WTC11 (cell line): ENCODE data around the gene JSRP1. TPM values are rescaled to one million over a fixed set of nuclear protein-coding genes. Genes with fewer than 3 reads are reported as not detected.

ENCODE experiments used
- ATAC-seq: fragments of 200-7000 bp; cut with Tn5 transposase; 2 replicates; pipeline ENCODE4 v1.10.0; 2021; ENCODE audit warnings: mild to moderate bottlenecking, moderate library complexity
- CTCF ChIA-PET: fragments of 300-600 bp; sonication (Branson Sonifier 250); formaldehyde crosslinking; loops from one replicate; lab custom pipeline; 2021; ENCODE audit warnings: antibody characterized with exemption; lab: Charles Lee
- POLR2A ChIA-PET: fragments of 350-600 bp; sonication (Branson Sonifier 250); formaldehyde crosslinking; loops from one replicate; lab custom pipeline; 2021; ENCODE audit warnings: antibody characterized with exemption; lab: Charles Lee
- DNase-seq: peaks from one replicate; pipeline ENCODE4 v3.0.0; 2021; ENCODE audit warnings: low spot score
- H3K27ac Mint-ChIP-seq: 2 replicates; pipeline ENCODE4 v1.8.0; 2021; ENCODE audit warnings: mixed read lengths
- H3K27me3 Mint-ChIP-seq: 2 replicates; pipeline ENCODE4 v1.8.0; 2021; ENCODE audit warnings: low read depth, mild to moderate bottlenecking, moderate library complexity, mixed read lengths
- H3K36me3 Mint-ChIP-seq: 2 replicates; pipeline ENCODE4 v1.8.0; 2021; ENCODE audit warnings: mixed read lengths
- H3K4me1 Mint-ChIP-seq: 2 replicates; pipeline ENCODE4 v1.8.0; 2022; ENCODE audit warnings: mixed read lengths
- H3K4me3 Mint-ChIP-seq: 2 replicates; pipeline ENCODE4 v1.8.0; 2021; ENCODE audit warnings: mild to moderate bottlenecking, moderate library complexity, mixed read lengths
- H3K9me3 Mint-ChIP-seq: 2 replicates; pipeline ENCODE4 v1.8.0; 2021; ENCODE audit warnings: mixed read lengths
- CBFB ChIP-seq: sonication (generic); formaldehyde crosslinking; IDR thresholded peaks from 2 replicates; pipeline ENCODE4 v1.8.1; 2022; ENCODE audit warnings: mild to moderate bottlenecking, low read depth, missing genetic modification reagents
- CTCF ChIP-seq: fragments of 200-600 bp; IDR thresholded peaks from 2 replicates; pipeline ENCODE4 v1.8.0; 2022; ENCODE audit warnings: antibody characterized with exemption
- ESRRA ChIP-seq: sonication (generic); formaldehyde crosslinking; IDR thresholded peaks from 2 replicates; pipeline ENCODE4 v1.8.1; 2022; ENCODE audit warnings: mild to moderate bottlenecking, missing genetic modification reagents, borderline replicate concordance
- MAX ChIP-seq: sonication (generic); formaldehyde crosslinking; IDR thresholded peaks from 2 replicates; pipeline ENCODE4 v1.8.0; 2022; ENCODE audit warnings: mild to moderate bottlenecking, missing genetic modification reagents
- RELA ChIP-seq: sonication (generic); formaldehyde crosslinking; IDR thresholded peaks from 2 replicates; pipeline ENCODE4 v1.8.1; 2022; ENCODE audit warnings: missing genetic modification reagents, mild to moderate bottlenecking, borderline replicate concordance
- SMAD3 ChIP-seq: sonication (generic); formaldehyde crosslinking; IDR thresholded peaks from 2 replicates; pipeline ENCODE4 v1.8.0; 2022; ENCODE audit warnings: missing genetic modification reagents, mild to moderate bottlenecking, borderline replicate concordance
- ZBTB21 ChIP-seq: sonication (generic); formaldehyde crosslinking; IDR thresholded peaks from 2 replicates; pipeline ENCODE4 v1.8.1; 2023; ENCODE audit warnings: mild to moderate bottlenecking, missing genetic modification reagents, borderline replicate concordance
- ZBTB43 ChIP-seq: sonication (generic); formaldehyde crosslinking; IDR thresholded peaks from 2 replicates; pipeline ENCODE4 v1.8.1; 2023; ENCODE audit warnings: mild to moderate bottlenecking, missing genetic modification reagents
- ZMAT4 ChIP-seq: fragments of 250-450 bp; sonication (Bioruptor Pico); IDR thresholded peaks from 2 replicates; pipeline ENCODE4 v1.9.0; 2021; ENCODE audit warnings: mild to moderate bottlenecking
- ZNF317 ChIP-seq: sonication (generic); formaldehyde crosslinking; IDR thresholded peaks from 2 replicates; pipeline ENCODE4 v1.8.1; 2023; ENCODE audit warnings: low read depth, mild to moderate bottlenecking, moderate library complexity, missing genetic modification reagents, borderline replicate concordance
- total RNA-seq: library from RNA; stranded (reverse); gene quantifications from 3 replicates; pipeline ENCODE4 v1.2.3, GENCODE V29; 2021
- TF ChIP-seq, protein P1 (sequence below): sonication (generic); formaldehyde crosslinking; IDR thresholded peaks from 2 replicates; pipeline ENCODE4 v1.8.0; 2022; ENCODE audit warnings: mild to moderate bottlenecking, missing genetic modification reagents
- TF ChIP-seq, protein P2 (sequence below): fragments of 250-450 bp; sonication (Bioruptor Pico); conservative IDR thresholded peaks from 2 replicates; pipeline ENCODE4 v1.9.0; 2021; ENCODE audit warnings: mild to moderate bottlenecking

Gene JSRP1
- total RNA-seq, 1 experiment from 2014 or later, result 0.33 TPM

- Mint-ChIP-seq H3K4me3 (no peak overlapping the region), H3K27me3 (no peaks in the 10 kb centered on the region; the same call in 1 of the 2 replicates), H3K27ac (no peak overlapping the region), H3K4me1 (peaks cover 22% of the 10 kb centered on the region), H3K9me3 (no peaks in the 10 kb centered on the region)
- CTCF ChIA-PET, result interaction anchor here (0.6 to 4.4 kb wide), 27 partner anchors 13 to 524 kb away, joined by 3 to 42 read pairs (median 4); partner anchors contain the start of genes AP3D1, LSM7 and PLEKHJ1
- TF ChIP-seq ZNF317 (CRISPR knock-in tag), result no peak
- TF ChIP-seq, protein P1, sequence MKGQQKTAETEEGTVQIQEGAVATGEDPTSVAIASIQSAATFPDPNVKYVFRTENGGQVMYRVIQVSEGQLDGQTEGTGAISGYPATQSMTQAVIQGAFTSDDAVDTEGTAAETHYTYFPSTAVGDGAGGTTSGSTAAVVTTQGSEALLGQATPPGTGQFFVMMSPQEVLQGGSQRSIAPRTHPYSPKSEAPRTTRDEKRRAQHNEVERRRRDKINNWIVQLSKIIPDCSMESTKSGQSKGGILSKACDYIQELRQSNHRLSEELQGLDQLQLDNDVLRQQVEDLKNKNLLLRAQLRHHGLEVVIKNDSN (CRISPR knock-in tag), result no peak
- TF ChIP-seq SMAD3 (CRISPR knock-in tag), result no peak
- no peak for TF ChIP-seq ZMAT4 (CRISPR knock-in tag)
- TF ChIP-seq ESRRA (CRISPR knock-in tag), result no peak
- TF ChIP-seq MAX (CRISPR knock-in tag), result 0 out of 2 replicates have a peak, but pooled peaks have one; percentile 34
- no peak for TF ChIP-seq ZBTB21
- TF ChIP-seq CTCF, result peak; percentile 60; the same call in 1 of the 2 replicates
- no peak for TF ChIP-seq ZBTB43 (CRISPR knock-in tag)
- TF ChIP-seq, all 79 proteins: peak for 2
- peak; percentile 52 for ATAC-seq
- peaks cover 6% of the 10 kb centered on the region for H3K36me3 Mint-ChIP-seq
- DNase-seq, result peak; percentile 84
- POLR2A ChIA-PET, result interaction anchor here (0.9 to 1.4 kb wide), 3 partner anchors 16 to 39 kb away, joined by 3 read pairs; partner anchors contain the start of gene PLEKHJ1
These were observed 18.8 kb upstream of the JSRP1 start for GRCh38 chr19:2274931-2275535.

GRCh38 chr19:2274185-2274711, 18.0 kb upstream of the JSRP1 start:
- peaks cover 22% of the 10 kb centered on the region for H3K4me1 Mint-ChIP-seq
- ATAC-seq (no peak), DNase-seq (no peak)
- H3K27me3 Mint-ChIP-seq, result no peaks in the 10 kb centered on the region; the same call in 1 of the 2 replicates
- POLR2A ChIA-PET, result interaction anchor here (0.5 to 0.9 kb wide), 2 partner anchors 21 to 471 kb away, joined by 3 to 5 read pairs; no protein-coding TSS in a partner anchor
- CTCF ChIA-PET, result interaction anchor here (0.5 to 4.4 kb wide), 23 partner anchors 13 to 523 kb away, joined by 3 to 42 read pairs (median 4); partner anchors contain the start of gene LSM7
- no peaks in the 10 kb centered on the region for H3K9me3 Mint-ChIP-seq
- peak overlapping the region; percentile 98 for H3K27ac Mint-ChIP-seq
- H3K36me3 Mint-ChIP-seq, result peaks cover 8% of the 10 kb centered on the region
- H3K4me3 Mint-ChIP-seq, result peak overlapping the region; percentile 59
- TF ChIP-seq RELA (CRISPR knock-in tag) (no peak), CBFB (0 out of 2 replicates have a peak, but pooled peaks have one; percentile 5)
- TF ChIP-seq, protein P2, sequence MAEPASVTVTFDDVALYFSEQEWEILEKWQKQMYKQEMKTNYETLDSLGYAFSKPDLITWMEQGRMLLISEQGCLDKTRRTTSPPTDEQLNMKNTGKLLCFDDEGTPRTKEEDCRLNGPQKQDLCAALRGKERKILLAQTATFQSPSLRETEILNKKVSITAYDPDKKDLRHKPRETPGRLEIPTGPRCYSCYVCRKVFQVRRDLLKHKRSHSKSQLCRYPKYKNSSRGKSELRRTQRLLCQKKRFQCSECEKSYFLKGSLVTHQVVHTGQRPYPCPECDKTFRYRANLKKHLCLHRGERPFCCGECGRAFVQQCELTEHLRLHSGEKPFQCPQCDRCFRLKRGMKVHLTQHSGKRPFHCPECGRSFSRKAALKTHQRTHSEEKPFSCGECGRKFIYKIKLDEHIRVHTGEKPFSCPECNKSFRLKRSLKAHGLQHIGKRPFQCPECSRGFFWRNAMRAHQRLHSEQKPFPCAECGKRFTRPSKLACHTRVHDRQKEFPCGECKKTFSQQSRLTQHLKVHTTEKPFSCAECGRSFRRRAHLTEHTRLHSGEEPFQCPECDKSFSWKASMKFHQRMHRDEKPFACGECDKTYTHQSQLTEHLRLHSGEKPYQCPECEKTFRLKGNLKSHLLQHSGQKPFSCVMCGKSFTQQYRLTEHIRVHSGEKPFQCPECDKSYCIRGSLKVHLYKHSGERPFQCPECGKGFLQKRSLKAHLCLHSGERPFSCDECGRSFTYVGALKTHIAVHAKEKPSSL (CRISPR knock-in tag), result no peak
- TF ChIP-seq, all 79 proteins: peak for 1
